Islet of Langerhans (tissue), 1 donor: ENCODE results near the gene IGF2.

Experiments used
- FAIRE-seq: peaks from one replicate; lab custom pipeline; 2011; peaks lifted over from hg19 to GRCh38; lab: Jason Lieb, UNC

Gene IGF2

GRCh38 chr11:2091786-2092463 lies 47.3 kb downstream of the IGF2 start:
- FAIRE-seq, result no peak

DNA sequence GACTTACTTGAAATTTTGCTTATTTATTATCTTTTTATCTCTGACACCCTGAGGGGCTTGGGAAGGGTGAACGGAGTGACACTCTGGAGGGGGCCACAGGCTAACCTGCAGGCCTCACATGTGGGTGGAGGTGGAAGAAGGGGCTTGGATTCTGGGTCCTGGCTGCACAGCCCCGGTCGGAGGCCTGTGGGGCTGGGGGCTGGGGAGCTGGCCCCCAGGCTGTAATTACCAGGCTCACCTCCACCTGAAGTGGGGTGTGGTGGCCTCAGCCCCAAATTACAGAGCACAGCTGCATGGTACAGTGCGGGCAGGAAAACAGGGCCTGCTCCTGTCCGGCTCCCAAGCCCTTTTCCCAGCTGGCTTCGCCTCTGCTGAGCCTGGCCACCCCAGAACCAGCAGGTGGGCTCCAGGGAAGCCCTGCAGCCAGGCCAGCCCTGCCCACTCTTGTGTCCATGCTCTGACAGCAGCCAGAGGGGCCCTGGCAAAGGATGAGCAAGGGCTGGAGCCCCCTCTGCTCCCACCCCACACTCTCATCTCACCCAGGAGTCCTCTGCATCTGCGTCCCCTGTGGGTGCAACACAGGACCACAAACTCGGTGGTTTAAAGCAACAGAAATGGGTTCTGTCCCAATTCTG lies 48.0 kb downstream of the IGF2 start:
- FAIRE-seq, result no peak

GRCh38 chr11:2090172-2091111 lies 48.7 kb downstream of the IGF2 start:
- no peak for FAIRE-seq

DNA sequence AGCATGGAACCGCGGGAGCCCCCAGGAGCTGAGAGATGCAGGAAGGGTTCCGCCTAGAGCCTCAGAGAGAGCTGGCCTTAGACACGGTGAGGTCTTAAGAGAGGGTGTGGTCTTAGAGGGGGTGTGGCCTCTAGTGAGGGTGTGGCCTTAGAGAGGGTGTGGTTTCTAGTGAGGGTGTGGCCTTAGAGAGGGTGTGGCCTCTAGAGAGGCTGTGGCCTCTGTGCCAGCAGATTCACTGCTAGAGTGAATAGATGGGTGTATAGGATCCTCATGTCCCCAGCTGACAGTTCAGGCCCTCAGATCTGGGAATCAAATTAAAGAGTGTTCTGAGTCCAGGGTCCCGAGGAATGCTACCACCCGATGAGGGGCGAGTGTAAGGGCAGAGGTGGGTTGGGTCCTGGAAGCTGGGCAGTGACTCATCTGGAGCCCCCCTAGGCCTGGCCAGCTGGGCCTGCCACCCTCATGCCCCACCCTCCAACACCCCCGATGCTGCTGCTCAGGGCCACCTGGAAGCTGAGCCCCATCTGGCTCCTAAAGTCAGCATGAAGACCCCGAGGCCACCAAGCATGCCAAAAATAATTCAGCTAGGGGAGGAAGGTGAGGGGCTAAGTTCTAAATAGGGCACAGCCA lies 49.5 kb downstream of the IGF2 start:
- FAIRE-seq, result no peak

DNA sequence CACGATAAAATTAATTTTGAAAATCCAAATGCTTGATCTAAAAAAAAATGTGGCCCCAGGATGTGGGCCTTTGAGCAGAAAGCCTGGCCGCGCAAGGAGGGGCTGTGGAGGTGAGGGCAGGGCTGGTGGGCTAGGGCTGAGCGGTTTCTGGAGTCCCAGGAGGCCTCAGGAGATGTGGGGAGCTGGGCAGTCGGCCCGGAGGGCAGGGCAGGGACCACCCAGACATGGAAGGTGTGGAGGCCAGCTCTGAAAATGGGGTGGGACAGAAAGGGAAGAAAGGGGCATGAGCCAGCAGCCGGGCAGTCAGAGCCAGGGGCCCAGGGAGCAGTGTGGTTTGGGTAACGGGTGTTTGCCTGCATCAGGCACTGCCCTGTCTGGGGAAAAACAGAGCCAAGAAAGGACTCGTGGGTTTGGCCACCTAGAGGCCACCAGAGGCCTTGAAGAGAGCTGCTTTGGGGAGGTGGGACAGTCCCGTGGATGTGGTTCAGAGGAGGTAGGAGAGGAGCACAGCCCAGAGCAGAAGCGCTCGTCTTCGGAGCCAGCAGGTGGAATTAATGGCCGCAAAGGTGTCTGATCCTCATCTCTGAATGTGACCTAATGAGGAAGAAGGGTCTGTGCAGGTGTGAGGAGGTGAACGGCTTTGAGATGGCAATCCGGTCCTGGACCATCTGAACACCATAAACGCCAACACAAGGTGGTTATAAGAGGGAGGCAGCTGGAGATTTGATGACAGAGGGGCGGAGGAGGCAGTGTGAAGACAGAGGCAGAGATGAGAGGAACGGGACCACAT lies 50.2 kb downstream of the IGF2 start:
- FAIRE-seq, result no peak

GRCh38 chr11:2088284-2088683 lies 50.9 kb downstream of the IGF2 start:
- FAIRE-seq, result no peak

DNA sequence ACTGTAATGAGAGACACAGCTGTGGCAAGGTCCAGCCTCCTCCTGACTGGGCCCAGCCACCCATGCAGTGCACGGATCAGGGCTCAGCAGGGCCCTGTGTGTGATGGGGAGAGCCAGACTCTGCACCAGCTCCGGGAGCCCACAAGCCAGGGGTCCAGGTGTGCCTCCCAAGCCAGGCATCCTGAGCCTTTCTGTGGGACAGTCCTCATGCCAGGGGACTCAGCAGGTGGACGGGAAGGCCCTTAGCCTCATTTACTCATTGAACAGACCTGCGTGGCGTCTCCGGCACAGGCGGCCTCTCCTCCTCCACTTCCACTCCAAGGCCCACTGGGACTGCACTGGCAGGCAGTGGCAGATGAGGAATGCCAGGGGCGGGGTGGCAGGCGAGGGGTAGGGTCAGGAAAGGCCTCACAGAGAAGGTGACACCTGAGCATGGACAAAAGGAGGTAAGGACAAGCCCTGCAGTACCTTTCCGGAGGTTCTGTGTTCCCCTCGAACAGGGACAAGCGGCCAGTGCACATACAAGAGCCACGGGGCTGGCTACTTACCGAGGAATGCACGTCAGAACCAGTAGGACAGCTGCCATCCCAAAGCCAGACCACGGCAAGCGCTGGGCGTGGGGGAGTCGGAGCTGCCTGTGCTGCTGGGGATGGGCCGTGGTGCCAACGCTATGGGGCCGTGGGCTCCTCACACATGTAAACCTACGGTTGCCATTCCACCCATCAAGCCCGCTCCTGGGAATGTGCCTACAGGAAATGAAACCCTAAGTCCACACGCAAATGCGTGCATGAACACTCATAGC lies 52.7 kb downstream of the IGF2 start:
- FAIRE-seq, result no peak

DNA sequence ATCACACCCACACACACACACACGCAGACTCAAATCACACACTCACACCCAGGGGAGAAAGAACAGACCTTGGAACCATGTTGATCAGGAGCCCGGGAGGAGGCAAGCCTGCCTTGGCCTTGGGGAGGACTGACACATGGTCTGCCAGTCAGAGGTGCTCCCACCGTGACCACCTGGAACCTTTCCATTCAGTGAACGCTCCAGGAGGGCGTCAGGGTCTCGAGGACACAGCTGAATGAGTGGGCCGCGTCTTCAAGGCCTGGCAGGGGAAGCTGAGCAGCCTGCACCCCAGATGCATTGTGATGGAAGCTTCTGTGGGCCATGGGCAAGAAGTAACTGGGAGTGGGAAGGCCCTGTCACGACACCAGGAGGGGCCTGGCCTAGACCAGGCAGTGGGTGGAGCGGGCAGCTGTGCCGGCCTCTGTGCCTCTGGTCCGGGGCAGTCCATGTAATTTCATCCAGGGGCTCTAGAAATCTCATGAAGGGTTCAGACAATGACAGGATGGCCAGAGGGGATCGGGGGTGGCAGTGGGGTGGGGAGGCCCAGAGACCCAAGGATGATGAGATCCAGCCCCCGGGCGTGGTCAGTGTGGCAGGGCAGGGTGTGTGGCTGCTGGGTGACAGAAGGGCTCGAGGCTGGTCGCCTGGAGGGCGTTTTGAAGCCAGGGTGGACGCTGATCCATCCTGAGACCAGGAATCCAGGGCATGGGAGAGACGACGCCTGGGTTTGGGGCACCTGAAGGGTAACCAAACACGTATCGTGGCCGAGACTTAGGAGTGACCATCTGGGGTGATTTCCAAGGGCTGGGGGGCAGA lies 53.7 kb downstream of the IGF2 start:
- no peak for FAIRE-seq

GRCh38 chr11:2084721-2085120 lies 54.5 kb downstream of the IGF2 start:
- FAIRE-seq, result no peak
